K562 (cell line): ENCODE results near the gene YES1. TPM values are rescaled to one million over a fixed set of nuclear protein-coding genes. Genes with fewer than 3 reads are reported as not detected.
A peak's percentile ranks its signal among the peaks of the same experiment; 100 is the strongest.

Experiments used
- ETV6 ChIP-seq, 3 experiments: fragments of 150-350 bp in 1 of 3; sonication (generic) in 1 of 3; formaldehyde crosslinking in 1 of 3; IDR thresholded peaks; 2 replicates each; pipeline versions ENCODE4 v1.6.1 to v1.8.0; 2014 to 2022; ENCODE audit warnings: borderline replicate concordance in 2 of 3, low read depth in 2 of 3, antibody characterized with exemption in 1 of 3, low read length in 1 of 3, mild to moderate bottlenecking in 1 of 3, missing genetic modification reagents in 1 of 3
- GTF2A2 ChIP-seq: IDR thresholded peaks from 2 replicates; pipeline ENCODE4 v1.6.1; 2016; ENCODE audit warnings: mild to moderate bottlenecking, missing genetic modification characterization, missing compliant biosample characterization
- MAZ ChIP-seq, 2 experiments: fragments of 450-650 bp in 1 of 2; sonication (generic) in 1 of 2; formaldehyde crosslinking; IDR thresholded peaks in 1 of 2; conservative IDR thresholded peaks in 1 of 2; 2 replicates each; pipeline versions ENCODE4 v1.4.0 to v1.5.0; 2020; ENCODE audit warnings: mild to moderate bottlenecking in 1 of 2, missing genetic modification reagents in 1 of 2
- MCM5 ChIP-seq: fragments of 450-650 bp; IDR thresholded peaks from 2 replicates; pipeline ENCODE4 v1.6.1; 2016; ENCODE audit warnings: low read depth
- MTA1 ChIP-seq: fragments of 450-650 bp; IDR thresholded peaks from 2 replicates; pipeline ENCODE4 v1.6.1; 2017; ENCODE audit warnings: borderline replicate concordance
- NUFIP1 ChIP-seq: fragments of 450-650 bp; IDR thresholded peaks from 2 replicates; pipeline ENCODE4 v1.6.1; 2018; ENCODE audit not compliant: partially characterized antibody
- RHOXF2B ChIP-seq: fragments of 250-450 bp; sonication (Bioruptor Pico); conservative IDR thresholded peaks from 2 replicates; pipeline ENCODE4 v1.5.1; 2021
- TFAP4 ChIP-seq: sonication (generic); formaldehyde crosslinking; IDR thresholded peaks from 2 replicates; pipeline ENCODE4 v1.8.0; 2022; ENCODE audit warnings: missing genetic modification reagents, mild to moderate bottlenecking, moderate library complexity, borderline replicate concordance
- TGIF2 ChIP-seq: sonication (generic); formaldehyde crosslinking; IDR thresholded peaks from 2 replicates; pipeline ENCODE4 v1.8.1; 2022; ENCODE audit warnings: mild to moderate bottlenecking, missing genetic modification reagents, moderate library complexity
- USF1 ChIP-seq: sonication (generic); formaldehyde crosslinking; IDR thresholded peaks from 2 replicates; pipeline ENCODE4 v1.9.0; 2022; ENCODE audit warnings: mild to moderate bottlenecking, missing genetic modification reagents
- VEZF1 ChIP-seq: fragments of 200-800 bp; sonication (Bioruptor generic); IDR thresholded peaks from 2 replicates; pipeline ENCODE4 v1.6.1; 2017; ENCODE audit warnings: missing genetic modification characterization, missing compliant biosample characterization
- WHSC1 ChIP-seq: IDR thresholded peaks from one replicate; pipeline ENCODE4 v1.6.1; 2012; ENCODE audit warnings: low read length, control low read depth, inconsistent platforms
- YBX1 ChIP-seq: fragments of 450-650 bp; IDR thresholded peaks from 2 replicates; pipeline ENCODE4 v1.7.1; 2016; ENCODE audit warnings: mild to moderate bottlenecking
- ZFX ChIP-seq: sonication (generic); formaldehyde crosslinking; IDR thresholded peaks from 2 replicates; pipeline ENCODE4 v1.8.0; 2022; ENCODE audit warnings: mild to moderate bottlenecking, missing genetic modification reagents, moderate library complexity
- ZNF639 ChIP-seq, 2 experiments: fragments of 200-800 bp in 1 of 2; sonication (Bioruptor generic) in 1 of 2; sonication (generic) in 1 of 2; formaldehyde crosslinking in 1 of 2; IDR thresholded peaks in 1 of 2; conservative IDR thresholded peaks in 1 of 2; 2 replicates each; pipeline versions ENCODE4 v1.5.0 to v1.6.1; 2016 to 2020; ENCODE audit warnings: missing compliant biosample characterization in 1 of 2, missing genetic modification characterization in 1 of 2, missing genetic modification reagents in 1 of 2
- polyA plus RNA-seq, 8 experiments: library from polyadenylated mRNA; depleted of rRNA in 4 of 8; stranded (reverse) in 5 of 8; unstranded in 3 of 8; fragments of >200 nt; fragmentation: Nextera tagmentation in 2 of 8; fragmentation: Illumina TruSeq in 1 of 8; extraction: Ambion mirVana in 2 of 8; extraction: Trizol in 1 of 8; gene quantifications; 2 replicates each; pipeline versions ENCODE4 v1.2.1 to v1.2.3, GENCODE V29; 2011 to 2014; ENCODE audit warnings: inconsistent platforms in 1 of 8, missing spikeins in 1 of 8
- total RNA-seq, 7 experiments: library from RNA; depleted of rRNA in 6 of 7; stranded (reverse); fragments of >200 nt in 6 of 7; fragmentation: Illumina TruSeq in 2 of 7; extraction: Trizol in 2 of 7; gene quantifications; 2 replicates each; pipeline versions ENCODE4 v1.2.1 to v1.2.3, GENCODE V29; 2011 to 2021; ENCODE audit warnings: low replicate concordance in 1 of 7
- TF ChIP-seq, protein P1 (sequence below): fragments of 250-450 bp; sonication (Bioruptor Pico); IDR thresholded peaks from 2 replicates; pipeline ENCODE4 v1.5.0; 2021
- TF ChIP-seq, protein P2 (sequence below): fragments of 150-350 bp; IDR thresholded peaks from 2 replicates; pipeline ENCODE4 v1.6.1; 2014; ENCODE audit warnings: low read depth, mild to moderate bottlenecking, low read length, borderline replicate concordance

Gene YES1
- total and polyA plus RNA-seq, 9 of the 15 experiments (the other 6 are each of a cell fraction or from before 2014, with no cell fraction given), result 37.2 to 115 (median 77.7) TPM

DNA sequence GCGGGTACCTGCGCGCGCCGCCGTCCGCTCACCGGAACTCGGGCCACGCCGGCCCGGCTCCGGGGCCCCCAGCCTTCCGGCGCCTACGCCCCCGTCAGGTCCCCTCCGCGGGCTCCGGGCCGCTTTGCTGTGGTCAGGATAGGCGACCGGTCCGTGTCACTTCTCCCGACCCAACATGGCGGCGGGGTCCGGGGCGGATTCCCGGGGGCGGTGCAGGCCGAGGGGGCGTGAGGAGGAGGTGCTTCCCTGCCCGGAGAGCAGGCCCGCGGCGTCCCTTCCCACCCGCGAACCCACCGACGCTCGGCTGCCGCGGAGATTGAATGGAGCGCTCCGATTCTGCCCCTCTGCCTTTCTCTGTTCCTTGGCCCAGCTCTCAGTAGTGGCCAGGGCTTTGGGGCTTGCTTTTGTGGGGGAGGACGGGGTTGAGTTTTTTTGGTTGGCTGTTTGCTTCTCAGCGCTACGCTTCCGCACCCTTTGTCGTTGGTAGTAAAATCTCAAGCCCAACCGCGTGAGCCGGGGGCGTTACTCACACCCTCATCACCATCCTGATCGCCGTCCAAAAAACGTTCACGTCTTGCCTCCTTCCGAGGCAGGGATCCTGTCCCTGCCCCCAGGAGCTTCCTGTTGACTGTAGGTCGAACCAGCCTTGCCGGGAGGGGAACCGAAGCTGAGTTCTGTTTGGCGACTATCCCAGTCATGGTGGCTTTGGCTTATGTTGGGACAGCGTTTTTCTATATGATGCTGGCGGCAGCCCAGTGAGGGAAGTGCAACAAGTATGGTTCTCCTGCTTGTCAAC is 532 bp upstream of the YES1 start (continued):
- TF ChIP-seq, protein P1, sequence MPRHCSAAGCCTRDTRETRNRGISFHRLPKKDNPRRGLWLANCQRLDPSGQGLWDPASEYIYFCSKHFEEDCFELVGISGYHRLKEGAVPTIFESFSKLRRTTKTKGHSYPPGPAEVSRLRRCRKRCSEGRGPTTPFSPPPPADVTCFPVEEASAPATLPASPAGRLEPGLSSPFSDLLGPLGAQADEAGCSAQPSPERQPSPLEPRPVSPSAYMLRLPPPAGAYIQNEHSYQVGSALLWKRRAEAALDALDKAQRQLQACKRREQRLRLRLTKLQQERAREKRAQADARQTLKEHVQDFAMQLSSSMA (CRISPR knock-in tag), result no peak
- no peak; the same call in 1 of the 2 replicates for TF ChIP-seq MTA1
- TF ChIP-seq NUFIP1, result no peak
- peak in 1 of 2 experiments; percentile 99; a peak in 2 of 4 replicates for TF ChIP-seq ZNF639 (CRISPR knock-in tag; conservative IDR thresholded peaks at IDR 0.05 in 1 of 2, IDR thresholded peaks at IDR 0.05 in 1 of 2)
- TF ChIP-seq WHSC1, result no peak
- TF ChIP-seq VEZF1 (CRISPR knock-in tag), result no peak
- no peak for TF ChIP-seq GTF2A2
- no peak for TF ChIP-seq TGIF2 (CRISPR knock-in tag)
- no peak for TF ChIP-seq RHOXF2B
- peak; percentile 90 to 98 for TF ChIP-seq MAZ (CRISPR knock-in tag; conservative IDR thresholded peaks at IDR 0.05 in 1 of 2, IDR thresholded peaks at IDR 0.05 in 1 of 2)
- TF ChIP-seq MCM5, result no peak
- TF ChIP-seq USF1, result peak; percentile 29; the same call in 1 of the 2 replicates
- TF ChIP-seq, protein P2, sequence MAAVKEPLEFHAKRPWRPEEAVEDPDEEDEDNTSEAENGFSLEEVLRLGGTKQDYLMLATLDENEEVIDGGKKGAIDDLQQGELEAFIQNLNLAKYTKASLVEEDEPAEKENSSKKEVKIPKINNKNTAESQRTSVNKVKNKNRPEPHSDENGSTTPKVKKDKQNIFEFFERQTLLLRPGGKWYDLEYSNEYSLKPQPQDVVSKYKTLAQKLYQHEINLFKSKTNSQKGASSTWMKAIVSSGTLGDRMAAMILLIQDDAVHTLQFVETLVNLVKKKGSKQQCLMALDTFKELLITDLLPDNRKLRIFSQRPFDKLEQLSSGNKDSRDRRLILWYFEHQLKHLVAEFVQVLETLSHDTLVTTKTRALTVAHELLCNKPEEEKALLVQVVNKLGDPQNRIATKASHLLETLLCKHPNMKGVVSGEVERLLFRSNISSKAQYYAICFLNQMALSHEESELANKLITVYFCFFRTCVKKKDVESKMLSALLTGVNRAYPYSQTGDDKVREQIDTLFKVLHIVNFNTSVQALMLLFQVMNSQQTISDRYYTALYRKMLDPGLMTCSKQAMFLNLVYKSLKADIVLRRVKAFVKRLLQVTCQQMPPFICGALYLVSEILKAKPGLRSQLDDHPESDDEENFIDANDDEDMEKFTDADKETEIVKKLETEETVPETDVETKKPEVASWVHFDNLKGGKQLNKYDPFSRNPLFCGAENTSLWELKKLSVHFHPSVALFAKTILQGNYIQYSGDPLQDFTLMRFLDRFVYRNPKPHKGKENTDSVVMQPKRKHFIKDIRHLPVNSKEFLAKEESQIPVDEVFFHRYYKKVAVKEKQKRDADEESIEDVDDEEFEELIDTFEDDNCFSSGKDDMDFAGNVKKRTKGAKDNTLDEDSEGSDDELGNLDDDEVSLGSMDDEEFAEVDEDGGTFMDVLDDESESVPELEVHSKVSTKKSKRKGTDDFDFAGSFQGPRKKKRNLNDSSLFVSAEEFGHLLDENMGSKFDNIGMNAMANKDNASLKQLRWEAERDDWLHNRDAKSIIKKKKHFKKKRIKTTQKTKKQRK, result no peak
- no peak for TF ChIP-seq ZFX (CRISPR knock-in tag)
- no peak for TF ChIP-seq YBX1
- peak; percentile 73; the same call in 1 of the 2 replicates for TF ChIP-seq TFAP4 (CRISPR knock-in tag)
- no peak for TF ChIP-seq ETV6 (IDR thresholded peaks at IDR 0.05; ENCODE audit: borderline replicate concordance in 1 of 2, low read depth in 2 of 2, low read length in 1 of 2)
- 0 out of 2 replicates have a peak, but pooled peaks have one; percentile 13 for TF ChIP-seq ETV6 (CRISPR knock-in tag; IDR thresholded peaks at IDR 0.05; ENCODE audit: borderline replicate concordance)
